Stimulated activated CD4-positive, alpha-beta T cell treated with anti-CD3 and anti-CD28 coated beads, Interleukin-12 subunit alpha, Interleukin-12 subunit beta, amount 100 ng/mL, for 24 hours (primary cell): ENCODE measurements around the gene LINS1.
"Not testable (repeated sequence)": the region's sequence is repeated elsewhere in the genome, so short reads cannot be mapped to it uniquely, and the experiment has no call there.

Experiments used
- DNase-seq, 2 experiments: peaks; one replicate each; pipeline ENCODE4 v3.0.0-alpha.2; 2020; ENCODE audit warnings: low read depth in 2 of 2

Gene LINS1

GRCh38 chr15:100601617-100602063 is 344 bp downstream of the LINS1 start:
- DNase-seq, result no peak

GRCh38 chr15:100601163-100601562 is 821 bp downstream of the LINS1 start:
- DNase-seq, result peak in 1 of 2 experiments; percentile 35

- no peak for DNase-seq
Observed at GRCh38 chr15:100598655-100599054, 3.3 kb downstream of the LINS1 start.

- DNase-seq, result no peak
Observed at GRCh38 chr15:100597862-100598261, 4.1 kb downstream of the LINS1 start.

GRCh38 chr15:100596792-100597191 is 5.2 kb downstream of the LINS1 start:
- peak; percentile 93 to 98 for DNase-seq

GRCh38 chr15:100595964-100596363 is 6.0 kb downstream of the LINS1 start:
- DNase-seq, result no peak

- no peak for DNase-seq
Observed at GRCh38 chr15:100593431-100593830, 8.6 kb downstream of the LINS1 start.

GRCh38 chr15:100592898-100593297 is 9.1 kb downstream of the LINS1 start:
- no peak for DNase-seq

GRCh38 chr15:100591835-100592234 is 10.1 kb downstream of the LINS1 start:
- no peak for DNase-seq

GRCh38 chr15:100591163-100591562 is 10.8 kb downstream of the LINS1 start:
- DNase-seq, result not testable (repeated sequence)

- no peak for DNase-seq
Observed at GRCh38 chr15:100588638-100589242, 13.2 kb downstream of the LINS1 start.

GRCh38 chr15:100580414-100580813 is 21.6 kb downstream of the LINS1 start:
- DNase-seq, result no peak

- no peak for DNase-seq
Observed at GRCh38 chr15:100573526-100573925, 28.5 kb downstream of the LINS1 start.

- no peak for DNase-seq
Observed at GRCh38 chr15:100572362-100572983, 29.5 kb downstream of the LINS1 start.

GRCh38 chr15:100571592-100572167 is 30.3 kb downstream of the LINS1 start:
- no peak for DNase-seq

GRCh38 chr15:100570735-100571313 is 31.2 kb downstream of the LINS1 start:
- no peak for DNase-seq

- no peak for DNase-seq
Observed at GRCh38 chr15:100570275-100570674, 31.7 kb downstream of the LINS1 start.

- no peak for DNase-seq
Observed at GRCh38 chr15:100569391-100569790, 32.6 kb downstream of the LINS1 start.

- no peak for DNase-seq
Observed at GRCh38 chr15:100566850-100567628, 34.9 kb downstream of the LINS1 start.

- DNase-seq, result no peak
Observed at GRCh38 chr15:100565591-100565990, 36.4 kb downstream of the LINS1 start.

GRCh38 chr15:100560323-100560722 is 41.7 kb downstream of the LINS1 start:
- DNase-seq, result no peak

- DNase-seq, result no peak
Observed at GRCh38 chr15:100559330-100559729, 42.7 kb downstream of the LINS1 start.
